ENCODE data around the gene LZTS2. TPM values are rescaled to one million over a fixed set of nuclear protein-coding genes. Genes with fewer than 3 reads are reported as not detected.

The LZTS2 gene
- total and polyA plus RNA-seq, 2 of the 4 experiments (the other 2 are of a cell fraction), result 19.2 to 101 TPM

DNA sequence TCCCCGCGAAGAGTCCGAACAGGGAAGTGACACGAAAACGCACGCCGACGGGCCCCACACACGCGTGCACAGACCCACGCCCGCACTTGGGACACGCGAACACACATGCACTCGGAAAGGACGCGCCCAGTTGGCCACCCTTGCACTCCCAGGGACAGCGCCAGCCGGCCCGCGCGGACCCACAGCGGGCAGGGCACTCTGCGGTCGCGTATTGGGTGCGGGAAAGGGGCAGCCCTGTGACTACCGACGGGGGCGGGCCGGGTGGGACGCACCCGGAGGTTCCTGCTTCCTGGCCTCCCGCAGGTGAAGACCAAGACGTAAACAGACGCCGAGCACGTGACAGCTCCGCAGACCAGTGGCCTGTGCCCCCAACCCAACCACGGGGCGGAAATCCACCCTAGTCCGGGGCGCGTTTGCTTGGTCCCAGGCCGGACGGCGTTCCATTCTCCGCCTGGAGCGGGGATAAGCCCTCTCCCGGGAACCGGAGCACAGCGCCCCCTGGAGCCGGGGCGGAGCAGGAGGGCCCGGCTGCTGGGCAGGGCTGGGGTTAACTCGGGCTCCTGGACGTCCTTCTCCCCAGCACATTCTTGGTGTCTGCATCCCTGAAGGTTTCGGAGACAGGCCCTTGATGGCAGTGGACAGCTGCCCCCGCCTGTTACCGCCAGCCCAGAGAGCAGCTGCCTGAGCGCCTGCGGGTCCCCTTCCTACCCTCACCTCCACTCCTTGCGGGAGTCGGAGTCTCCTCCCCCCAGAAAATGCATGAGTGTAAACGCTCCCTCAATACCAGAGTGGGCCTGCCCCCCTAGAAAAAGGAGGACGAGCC lies 2.0 kb upstream of the LZTS2 start:
- H3K27ac ChIP-seq (ENCODE audit: insufficient read depth, low read length), result peak overlapping the region; percentile 95
- BruUV-seq (replicated peaks), result no TSS peak
- H3K23ac ChIP-seq (ENCODE audit: low read depth, low read length), result peak overlapping the region; percentile 99
- DNase-seq (peak; percentile 65), ATAC-seq (ENCODE audit: low read depth) (peak; percentile 38)
- peak overlapping the region; percentile 79 for H4K5ac ChIP-seq (ENCODE audit: low read depth, low read length)
- no peaks in the 10 kb centered on the region for H3K27me3 ChIP-seq (ENCODE audit: control insufficient read depth, insufficient read depth, low read length)
- no peaks in the 10 kb centered on the region for H3K9me3 ChIP-seq (ENCODE audit: control insufficient read depth, insufficient read depth, low read length)
- H2BK5ac ChIP-seq (ENCODE audit: low read depth, low read length, poor library complexity, severe bottlenecking), result peak overlapping the region; percentile 97
- 1% methylated on average over 39 of the region's 66 CpGs; no CpG with 5 or more reads in 1 of the 2 experiments for WGBS, 2 experiments (ENCODE audit: extremely low coverage in 2 of 2, insufficient read length in 1 of 2)
- peak overlapping the region; percentile 94 for H3K14ac ChIP-seq (replicated peaks; ENCODE audit: low read depth, low read length)
- H3K36me3 ChIP-seq (ENCODE audit: control insufficient read depth, insufficient read depth, low read length), result peaks cover 7% of the 10 kb centered on the region
- H3K9ac ChIP-seq (ENCODE audit: low read depth, low read length), result peak overlapping the region; percentile 66
- H4K8ac ChIP-seq (ENCODE audit: low read depth in 2 of 2, low read length in 2 of 2), result peak overlapping the region; percentile 79 to 80; a peak in 3 of 4 replicates
- H2AK9ac ChIP-seq (replicated peaks; ENCODE audit: low read depth, low read length, poor library complexity), result peak overlapping the region; percentile 100
- in situ Hi-C loops (cut with MboI; ENCODE audit: low sequenced_read_pairs), result no loop called here
- H3K4me3 ChIP-seq (ENCODE audit: insufficient read depth, low read depth, low read length), result peak overlapping the region; percentile 52
- dilution Hi-C loops (cut with HindIII; ENCODE audit: low sequenced_read_pairs, unreplicated experiment), result no loop called here
- peaks cover 4% of the 10 kb centered on the region for H3K9me1 ChIP-seq (ENCODE audit: insufficient read depth, low read length)
- intact Hi-C loops (cut with micrococcal nuclease), result loop anchor here (1.0 kb wide), 1 partner anchor 16 kb away; no protein-coding TSS in a partner anchor
- peak overlapping the region; percentile 100 for H3K4ac ChIP-seq (ENCODE audit: low read depth, low read length)
- ChIA-PET CTCF (interaction anchor here (1.1 to 4.4 kb wide), 3 partner anchors 10 to 19 kb away, joined by 5 to 48 read pairs (median 13); no protein-coding TSS in a partner anchor), POLR2A (ENCODE audit: unreplicated experiment) (no interaction called here)
- H3K79me1 ChIP-seq (ENCODE audit: low read depth in 1 of 2, low read length in 2 of 2), result peaks cover 4 to 35% of the 10 kb centered on the region in 2 experiments; a peak in 3 of 4 replicates
- peak overlapping the region; percentile 96 for H4K91ac ChIP-seq (ENCODE audit: insufficient read depth, low read depth, low read length)
- H2AK5ac ChIP-seq (ENCODE audit: low read depth, low read length), result peak overlapping the region; percentile 98
- H2BK120ac ChIP-seq (ENCODE audit: low read depth, low read length), result peak overlapping the region; percentile 99
- H2BK15ac ChIP-seq (ENCODE audit: low read depth, low read length), result peak overlapping the region; percentile 99; the same call in 2 of the 3 replicates
- peak overlapping the region; percentile 85 for H3K18ac ChIP-seq (ENCODE audit: low read depth, low read length)
- peak overlapping the region; percentile 91 for H2BK20ac ChIP-seq (ENCODE audit: low read depth, low read length)
- H3K4me1 ChIP-seq (ENCODE audit: control insufficient read depth, insufficient read depth, low read length), result peaks cover 25% of the 10 kb centered on the region
- peak overlapping the region; percentile 86 for H3K4me2 ChIP-seq (ENCODE audit: low read depth, low read length)
- peak overlapping the region; percentile 77; the same call in 1 of the 2 replicates for H3K56ac ChIP-seq (ENCODE audit: extremely low read depth, insufficient read depth, low read length)
- H4K20me1 ChIP-seq (ENCODE audit: insufficient read depth, low read length), result peaks cover 23% of the 10 kb centered on the region
- peak overlapping the region; percentile 92 for H2AFZ ChIP-seq (replicated peaks; ENCODE audit: low read length, poor library complexity)
- TF ChIP-seq CEBPB (IDR thresholded peaks at IDR 0.05; ENCODE audit: low read depth, low read length) (no peak), NFE2L2 (IDR thresholded peaks at IDR 0.05; ENCODE audit: low read depth, low read length) (no peak), RFX5 (IDR thresholded peaks at IDR 0.05; ENCODE audit: low read depth, low read length) (no peak), POLR2A (IDR thresholded peaks at IDR 0.05; ENCODE audit: low read depth, low read length) (no peak), MAFK (IDR thresholded peaks at IDR 0.05; ENCODE audit: low read depth, low read length) (no peak), FOS (IDR thresholded peaks at IDR 0.05; ENCODE audit: low read depth, low read length) (no peak), BHLHE40 (IDR thresholded peaks at IDR 0.05; ENCODE audit: low read depth, low read length) (no peak), MXI1 (IDR thresholded peaks at IDR 0.05; ENCODE audit: borderline replicate concordance, low read depth, low read length) (no peak; the same call in 1 of the 2 replicates), SMC3 (IDR thresholded peaks at IDR 0.05; ENCODE audit: low read depth, low read length) (peak; percentile 23; the same call in 1 of the 2 replicates), RCOR1 (IDR thresholded peaks at IDR 0.05; ENCODE audit: insufficient replicate concordance, low read length) (peak; percentile 45), MAZ (IDR thresholded peaks at IDR 0.05; ENCODE audit: borderline replicate concordance, low read depth, low read length) (peak; percentile 48; the same call in 1 of the 2 replicates), CHD1 (IDR thresholded peaks at IDR 0.05; ENCODE audit: low read depth, low read length) (no peak), RAD21 (IDR thresholded peaks at IDR 0.05; ENCODE audit: low read length) (peak; percentile 29; the same call in 1 of the 2 replicates)
- TF ChIP-seq, protein P1, sequence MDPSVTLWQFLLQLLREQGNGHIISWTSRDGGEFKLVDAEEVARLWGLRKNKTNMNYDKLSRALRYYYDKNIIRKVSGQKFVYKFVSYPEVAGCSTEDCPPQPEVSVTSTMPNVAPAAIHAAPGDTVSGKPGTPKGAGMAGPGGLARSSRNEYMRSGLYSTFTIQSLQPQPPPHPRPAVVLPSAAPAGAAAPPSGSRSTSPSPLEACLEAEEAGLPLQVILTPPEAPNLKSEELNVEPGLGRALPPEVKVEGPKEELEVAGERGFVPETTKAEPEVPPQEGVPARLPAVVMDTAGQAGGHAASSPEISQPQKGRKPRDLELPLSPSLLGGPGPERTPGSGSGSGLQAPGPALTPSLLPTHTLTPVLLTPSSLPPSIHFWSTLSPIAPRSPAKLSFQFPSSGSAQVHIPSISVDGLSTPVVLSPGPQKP (IDR thresholded peaks at IDR 0.05; ENCODE audit: borderline replicate concordance, low read depth, low read length), result no peak
- TF ChIP-seq, protein P2, sequence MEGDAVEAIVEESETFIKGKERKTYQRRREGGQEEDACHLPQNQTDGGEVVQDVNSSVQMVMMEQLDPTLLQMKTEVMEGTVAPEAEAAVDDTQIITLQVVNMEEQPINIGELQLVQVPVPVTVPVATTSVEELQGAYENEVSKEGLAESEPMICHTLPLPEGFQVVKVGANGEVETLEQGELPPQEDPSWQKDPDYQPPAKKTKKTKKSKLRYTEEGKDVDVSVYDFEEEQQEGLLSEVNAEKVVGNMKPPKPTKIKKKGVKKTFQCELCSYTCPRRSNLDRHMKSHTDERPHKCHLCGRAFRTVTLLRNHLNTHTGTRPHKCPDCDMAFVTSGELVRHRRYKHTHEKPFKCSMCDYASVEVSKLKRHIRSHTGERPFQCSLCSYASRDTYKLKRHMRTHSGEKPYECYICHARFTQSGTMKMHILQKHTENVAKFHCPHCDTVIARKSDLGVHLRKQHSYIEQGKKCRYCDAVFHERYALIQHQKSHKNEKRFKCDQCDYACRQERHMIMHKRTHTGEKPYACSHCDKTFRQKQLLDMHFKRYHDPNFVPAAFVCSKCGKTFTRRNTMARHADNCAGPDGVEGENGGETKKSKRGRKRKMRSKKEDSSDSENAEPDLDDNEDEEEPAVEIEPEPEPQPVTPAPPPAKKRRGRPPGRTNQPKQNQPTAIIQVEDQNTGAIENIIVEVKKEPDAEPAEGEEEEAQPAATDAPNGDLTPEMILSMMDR (conservative IDR thresholded peaks at IDR 0.05; ENCODE audit: low read depth, low read length), result peak; percentile 88

Data from IMR-90 (cell line).